HCT116 (cell line): ENCODE measurements around the gene KRTCAP2. TPM values are rescaled to one million over a fixed set of nuclear protein-coding genes. Genes with fewer than 3 reads are reported as not detected.

ENCODE experiments used
- ATAC-seq: fragments of 200-7000 bp; cut with Tn5 transposase; 2 replicates; pipeline ENCODE4 v1.9.1; 2020; ENCODE audit warnings: mild to moderate bottlenecking, moderate library complexity
- BruUV-seq: library from RNA; stranded (reverse); fragments of 400-500 nt; replicated peaks from 2 replicates; lab custom pipeline; 2021; lab: Mats Ljungman, UMichigan
- CTCF ChIA-PET: fragments of 300-600 bp; sonication (Branson Sonifier 250); formaldehyde crosslinking; loops from one replicate; lab custom pipeline; 2021; ENCODE audit warnings: antibody characterized with exemption; lab: Charles Lee
- POLR2A ChIA-PET: fragments of 300-600, 350-600 bp; sonication (Branson Sonifier 250); formaldehyde crosslinking; loops from one replicate; lab custom pipeline; 2021; ENCODE audit warnings: antibody characterized with exemption; lab: Charles Lee
- RAD21 ChIA-PET, 2 experiments: fragments of 300-600 bp; sonication (Branson Sonifier 250); formaldehyde crosslinking; loops; one replicate each; lab custom pipeline; 2023; ENCODE audit warnings: low total read pairs in 2 of 2; ENCODE audit not compliant: uncharacterized antibody in 2 of 2, unreplicated experiment in 2 of 2, low non-redundant PET in 1 of 2; lab: Charles Lee
- DNase-seq: peaks from one replicate; pipeline ENCODE4 v3.0.0-alpha.2; 2010; ENCODE audit warnings: low read depth, low spot score
- H2AFZ ChIP-seq: fragments of 200-600 bp; shearing (Covaris generic), sonication (generic); 2 replicates; pipeline ENCODE4 v1.6.1; 2017; ENCODE audit warnings: low read depth, mixed run types, mixed read lengths, antibody characterized with exemption, low read length; ENCODE audit not compliant: poor library complexity, severe bottlenecking
- H3K27ac ChIP-seq: 2 replicates; pipeline ENCODE4 v1.5.1; 2012; ENCODE audit warnings: low read depth, low read length
- H3K27me3 ChIP-seq: fragments of 200-600 bp; sonication (generic); 2 replicates; pipeline ENCODE4 v1.6.1; 2016; ENCODE audit warnings: mixed run types, low read length, mixed read lengths; ENCODE audit not compliant: insufficient read depth
- H3K36me3 ChIP-seq, 2 experiments: fragments of 200-500 bp in 1 of 2; fragments of 200-600 bp in 1 of 2; sonication (Bioruptor generic) in 1 of 2; sonication (generic) in 1 of 2; 2 replicates each; pipeline versions ENCODE4 v1.5.1 to v1.6.1; 2014 to 2016; ENCODE audit warnings: low read length in 2 of 2, inconsistent platforms in 1 of 2, mixed read lengths in 1 of 2, mixed run types in 1 of 2; ENCODE audit not compliant: insufficient read depth in 2 of 2, control insufficient read depth in 1 of 2
- H3K4me1 ChIP-seq, 2 experiments: fragments of 200-600 bp in 1 of 2; sonication (generic) in 1 of 2; 2 replicates each; pipeline versions ENCODE4 v1.5.1 to v1.6.1; 2012 to 2017; ENCODE audit warnings: low read length in 2 of 2, inconsistent platforms in 1 of 2, mild to moderate bottlenecking in 1 of 2, mixed read lengths in 1 of 2, mixed run types in 1 of 2, moderate library complexity in 1 of 2; ENCODE audit not compliant: insufficient read depth in 2 of 2, control insufficient read depth in 1 of 2
- H3K4me2 ChIP-seq: fragments of 200-600 bp; sonication (generic); 2 replicates; pipeline ENCODE4 v1.6.1; 2017; ENCODE audit warnings: mixed run types, low read length, mixed read lengths
- H3K4me3 ChIP-seq, 2 experiments: fragments of 200-600 bp in 1 of 2; sonication (generic) in 1 of 2; replicated peaks in 1 of 2; 2 replicates each; pipeline ENCODE4 v1.5.1; 2011 to 2016; ENCODE audit warnings: low read length in 2 of 2, control low read depth in 1 of 2, low read depth in 1 of 2, mild to moderate bottlenecking in 1 of 2, mixed read lengths in 1 of 2, mixed run types in 1 of 2
- H3K79me2 ChIP-seq: fragments of 200-600 bp; sonication (generic); 2 replicates; pipeline ENCODE4 v1.6.1; 2017; ENCODE audit warnings: mild to moderate bottlenecking, mixed run types, low read length, moderate library complexity, mixed read lengths; ENCODE audit not compliant: insufficient read depth
- H3K9ac ChIP-seq: fragments of 200-600 bp; sonication (generic); 2 replicates; pipeline ENCODE4 v1.6.1; 2016; ENCODE audit warnings: low read length, mixed read lengths
- H3K9me2 ChIP-seq: fragments of 200-600 bp; sonication (generic), shearing (Covaris generic); 2 replicates; pipeline ENCODE4 v1.6.1; 2017; ENCODE audit warnings: mixed run types, mild to moderate bottlenecking, moderate library complexity; ENCODE audit not compliant: insufficient read depth
- H3K9me3 ChIP-seq, 2 experiments: fragments of 200-500 bp in 1 of 2; fragments of 200-600 bp in 1 of 2; sonication (Bioruptor generic) in 1 of 2; sonication (generic) in 1 of 2; 2 replicates each; pipeline ENCODE4 v1.6.1; 2014 to 2017; ENCODE audit warnings: low read length in 2 of 2, mixed read lengths in 2 of 2, inconsistent platforms in 1 of 2, low read depth in 1 of 2, mild to moderate bottlenecking in 1 of 2, mixed run types in 1 of 2, moderate library complexity in 1 of 2; ENCODE audit not compliant: control insufficient read depth in 1 of 2, insufficient read depth in 1 of 2
- H4K20me1 ChIP-seq: fragments of 200-600 bp; sonication (generic), shearing (Covaris generic); 2 replicates; pipeline ENCODE4 v1.6.1; 2017; ENCODE audit warnings: mixed run types, mild to moderate bottlenecking, moderate library complexity; ENCODE audit not compliant: insufficient read depth
- CBX3 ChIP-seq: IDR thresholded peaks from 2 replicates; pipeline ENCODE4 v1.6.1; 2012; ENCODE audit warnings: low read depth
- CEBPB ChIP-seq: IDR thresholded peaks from 2 replicates; pipeline ENCODE4 v1.6.1; 2012; ENCODE audit warnings: low read depth
- EZH2phosphoT487 ChIP-seq: fragments of 200-600 bp; IDR thresholded peaks from 2 replicates; pipeline ENCODE4 v1.6.1; 2018; ENCODE audit warnings: antibody characterized with exemption, borderline replicate concordance
- SIN3A ChIP-seq: IDR thresholded peaks from 2 replicates; pipeline ENCODE4 v1.6.1; 2012; ENCODE audit warnings: low read depth
- SP1 ChIP-seq: IDR thresholded peaks from 2 replicates; pipeline ENCODE4 v1.6.1; 2012; ENCODE audit warnings: low read depth
- SRF ChIP-seq: IDR thresholded peaks from 2 replicates; pipeline ENCODE4 v1.6.1; 2012; ENCODE audit warnings: low read depth
- TCF7L2 ChIP-seq: IDR thresholded peaks from 2 replicates; pipeline ENCODE4 v1.7.0; 2011; ENCODE audit warnings: borderline replicate concordance, inconsistent platforms; ENCODE audit not compliant: insufficient read depth, insufficient read length; ENCODE audit errors: extremely low read depth
- intact Hi-C: fragments of 100-400 bp; cut with micrococcal nuclease; formaldehyde crosslinking; loops from 2 replicates; pipeline ENCODE4 v1.10.0; 2022
- total RNA-seq: library from RNA; stranded (reverse); gene quantifications from one replicate; pipeline ENCODE4 v1.2.1, GENCODE V29; 2021; ENCODE audit not compliant: unreplicated experiment
- TF ChIP-seq, protein P1 (sequence below): IDR thresholded peaks from 2 replicates; pipeline ENCODE4 v1.6.1; 2012
- TF ChIP-seq, protein P2 (sequence below): IDR thresholded peaks from 2 replicates; pipeline ENCODE4 v1.6.1; 2012; ENCODE audit warnings: low read depth

Gene KRTCAP2
- total RNA-seq, 1 experiment from 2014 or later, result 143 TPM

DNA sequence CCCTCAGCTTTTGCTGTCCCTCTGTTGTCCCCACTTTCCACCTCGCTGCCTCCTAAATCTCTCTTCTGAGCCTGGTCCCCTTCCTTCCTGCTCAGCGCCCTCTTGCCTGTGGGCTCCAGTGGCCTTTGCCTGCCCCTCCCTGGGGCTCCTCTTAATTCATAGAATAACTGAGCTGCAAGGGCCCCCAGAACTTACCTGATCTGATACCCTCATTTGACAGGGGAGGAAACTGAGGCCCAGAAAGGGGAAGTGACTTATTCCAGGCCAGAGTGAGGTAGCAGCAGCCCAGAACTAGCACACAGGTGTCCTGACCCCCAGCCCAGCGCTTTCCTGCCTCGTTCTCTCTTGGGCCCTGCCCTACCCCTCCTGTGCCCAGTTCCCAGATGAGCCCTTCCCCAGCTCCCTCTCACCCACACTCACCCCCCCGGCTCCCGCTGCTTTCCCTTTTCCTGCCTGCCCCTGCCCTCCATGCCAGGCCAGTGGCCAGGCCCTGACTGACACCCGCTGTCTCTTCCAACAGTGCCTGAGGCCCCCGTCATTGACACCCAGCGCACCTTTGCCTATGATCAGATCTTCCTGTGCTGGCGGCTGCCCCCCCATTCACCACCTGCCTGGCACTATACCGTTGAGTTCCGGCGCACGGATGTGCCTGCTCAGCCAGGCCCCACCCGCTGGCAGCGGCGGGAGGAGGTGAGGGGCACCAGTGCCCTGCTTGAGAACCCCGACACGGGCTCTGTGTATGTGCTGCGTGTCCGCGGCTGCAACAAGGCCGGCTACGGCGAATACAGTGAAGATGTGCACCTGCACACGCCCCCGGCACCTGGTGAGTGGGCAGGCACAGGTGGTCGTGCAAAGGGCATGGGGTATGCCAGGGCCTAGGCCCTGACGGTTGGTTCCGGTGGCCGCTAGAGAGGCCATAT lies 6.3 kb upstream of the KRTCAP2 start:
- Histone ChIP-seq H3K4me1 (peaks cover 0 to 23% of the 10 kb centered on the region in 2 experiments; a peak in 2 of 4 replicates), H3K27me3 (no peaks in the 10 kb centered on the region), H3K4me2 (no peak overlapping the region), H2AFZ (no peak overlapping the region), H3K9ac (no peak overlapping the region), H3K9me3 (no peaks in the 10 kb centered on the region), H3K27ac (no peak overlapping the region), H3K9me2 (no peaks in the 10 kb centered on the region), H4K20me1 (no peaks in the 10 kb centered on the region), H3K79me2 (no peaks in the 10 kb centered on the region), H3K4me3 (no peak overlapping the region), H3K36me3 (no peaks in the 10 kb centered on the region; a peak in 1 of 4 replicates)
- intact Hi-C loops, result loop anchor here (10.0 kb wide), 1 partner anchor 145 kb away; the partner anchor contains the start of gene RUSC1
- no peak for ATAC-seq
- TF ChIP-seq SRF (no peak), CEBPB (no peak)
- ChIA-PET CTCF (no interaction called here), POLR2A (no interaction called here), RAD21 (no interaction called here)
- BruUV-seq, result no TSS peak
- no peak for DNase-seq

DNA sequence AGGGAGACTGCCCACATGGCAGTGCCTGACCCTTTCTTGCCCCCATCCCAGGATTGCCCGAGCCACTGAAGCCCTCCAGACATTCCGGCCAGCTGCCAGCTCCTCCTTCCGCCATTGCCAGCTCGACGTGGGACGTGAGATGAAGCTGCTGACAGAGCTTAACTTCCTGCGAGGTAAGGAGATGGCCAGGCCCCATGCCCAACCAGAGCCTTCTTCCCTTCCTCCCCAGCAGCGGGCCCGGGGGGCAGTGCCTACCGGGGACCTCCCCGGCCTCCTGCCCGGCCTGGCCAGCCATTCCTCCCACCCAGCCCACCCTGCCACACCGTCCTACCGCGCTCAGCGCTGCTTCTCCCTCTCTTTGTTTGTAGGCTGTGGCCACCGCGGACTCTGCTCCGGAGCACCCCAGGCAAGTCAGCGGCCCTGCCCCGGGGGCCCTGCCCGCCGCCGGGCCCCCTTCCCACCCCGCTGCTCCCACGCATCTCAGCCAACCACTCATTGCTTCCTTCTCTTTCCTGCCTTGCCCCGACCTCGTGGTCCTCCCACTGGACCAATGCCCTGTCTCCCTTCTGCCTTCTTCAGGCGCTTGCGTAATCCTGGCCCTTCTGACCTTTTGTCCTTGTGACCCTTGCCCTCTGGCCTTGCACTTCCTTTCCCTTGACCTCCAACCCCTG lies 5.5 kb upstream of the KRTCAP2 start:
- TF ChIP-seq EZH2phosphoT487 (no peak), SP1 (no peak), SIN3A (no peak), TCF7L2 (no peak), CBX3 (no peak)
- TF ChIP-seq, protein P1, sequence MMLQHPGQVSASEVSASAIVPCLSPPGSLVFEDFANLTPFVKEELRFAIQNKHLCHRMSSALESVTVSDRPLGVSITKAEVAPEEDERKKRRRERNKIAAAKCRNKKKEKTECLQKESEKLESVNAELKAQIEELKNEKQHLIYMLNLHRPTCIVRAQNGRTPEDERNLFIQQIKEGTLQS, result no peak
- TF ChIP-seq, protein P2, sequence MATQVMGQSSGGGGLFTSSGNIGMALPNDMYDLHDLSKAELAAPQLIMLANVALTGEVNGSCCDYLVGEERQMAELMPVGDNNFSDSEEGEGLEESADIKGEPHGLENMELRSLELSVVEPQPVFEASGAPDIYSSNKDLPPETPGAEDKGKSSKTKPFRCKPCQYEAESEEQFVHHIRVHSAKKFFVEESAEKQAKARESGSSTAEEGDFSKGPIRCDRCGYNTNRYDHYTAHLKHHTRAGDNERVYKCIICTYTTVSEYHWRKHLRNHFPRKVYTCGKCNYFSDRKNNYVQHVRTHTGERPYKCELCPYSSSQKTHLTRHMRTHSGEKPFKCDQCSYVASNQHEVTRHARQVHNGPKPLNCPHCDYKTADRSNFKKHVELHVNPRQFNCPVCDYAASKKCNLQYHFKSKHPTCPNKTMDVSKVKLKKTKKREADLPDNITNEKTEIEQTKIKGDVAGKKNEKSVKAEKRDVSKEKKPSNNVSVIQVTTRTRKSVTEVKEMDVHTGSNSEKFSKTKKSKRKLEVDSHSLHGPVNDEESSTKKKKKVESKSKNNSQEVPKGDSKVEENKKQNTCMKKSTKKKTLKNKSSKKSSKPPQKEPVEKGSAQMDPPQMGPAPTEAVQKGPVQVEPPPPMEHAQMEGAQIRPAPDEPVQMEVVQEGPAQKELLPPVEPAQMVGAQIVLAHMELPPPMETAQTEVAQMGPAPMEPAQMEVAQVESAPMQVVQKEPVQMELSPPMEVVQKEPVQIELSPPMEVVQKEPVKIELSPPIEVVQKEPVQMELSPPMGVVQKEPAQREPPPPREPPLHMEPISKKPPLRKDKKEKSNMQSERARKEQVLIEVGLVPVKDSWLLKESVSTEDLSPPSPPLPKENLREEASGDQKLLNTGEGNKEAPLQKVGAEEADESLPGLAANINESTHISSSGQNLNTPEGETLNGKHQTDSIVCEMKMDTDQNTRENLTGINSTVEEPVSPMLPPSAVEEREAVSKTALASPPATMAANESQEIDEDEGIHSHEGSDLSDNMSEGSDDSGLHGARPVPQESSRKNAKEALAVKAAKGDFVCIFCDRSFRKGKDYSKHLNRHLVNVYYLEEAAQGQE, result no peak
- Histone ChIP-seq H3K79me2 (no peaks in the 10 kb centered on the region), H3K9ac (no peak overlapping the region), H3K9me2 (no peaks in the 10 kb centered on the region), H3K4me3 (no peak overlapping the region), H3K36me3 (no peaks in the 10 kb centered on the region; a peak in 1 of 4 replicates), H3K9me3 (no peaks in the 10 kb centered on the region), H3K27me3 (no peaks in the 10 kb centered on the region), H3K27ac (no peak overlapping the region), H2AFZ (no peak overlapping the region), H4K20me1 (no peaks in the 10 kb centered on the region), H3K4me2 (no peak overlapping the region), H3K4me1 (peaks cover 0 to 31% of the 10 kb centered on the region in 2 experiments; a peak in 2 of 4 replicates)
- ChIA-PET CTCF (interaction anchor here (2.0 kb wide), 1 partner anchor 15 kb away, joined by 10 read pairs; no protein-coding TSS in a partner anchor), POLR2A (interaction anchor here (1.9 kb wide), 1 partner anchor 16 kb away, joined by 4 read pairs; no protein-coding TSS in a partner anchor), RAD21 (no interaction called here)
- no TSS peak for BruUV-seq
- intact Hi-C loops, result loop anchor here (10.0 kb wide), 1 partner anchor 146 kb away; the partner anchor contains the start of gene RUSC1
- ATAC-seq (no peak), DNase-seq (no peak)
